Colonic mucosa (tissue), 4 donors: ENCODE results near the gene WWOX. TPM values are rescaled to one million over a fixed set of nuclear protein-coding genes. Genes with fewer than 3 reads are reported as not detected.

Source experiments
- DNase-seq: peaks from one replicate; pipeline ENCODE4 v3.0.0-alpha.2; 2020
- H3K27ac ChIP-seq: fragments of 200-600 bp; one replicate; pipeline ENCODE4 v1.8.0; 2021
- H3K27me3 ChIP-seq: fragments of 200-600 bp; one replicate; pipeline ENCODE4 v1.8.0; 2021
- H3K36me3 ChIP-seq: fragments of 200-600 bp; one replicate; pipeline ENCODE4 v1.8.0; 2021
- H3K4me1 ChIP-seq: fragments of 200-600 bp; one replicate; pipeline ENCODE4 v1.8.0; 2021; ENCODE audit warnings: mild to moderate bottlenecking
- H3K4me3 ChIP-seq: fragments of 200-600 bp; one replicate; pipeline ENCODE4 v1.8.0; 2021
- H3K9ac ChIP-seq, 2 donors: one replicate each; pipeline ENCODE4 v1.7.0; 2013; ENCODE audit warnings: control low read depth in 2 of 2, low read depth in 2 of 2, low read length in 2 of 2
- H3K9me3 ChIP-seq: fragments of 200-600 bp; one replicate; pipeline ENCODE4 v1.8.0; 2021
- intact Hi-C: fragments of 100-400 bp; cut with DNase I; formaldehyde crosslinking; loops from one replicate; pipeline ENCODE4 v1.14.1; 2022
- total RNA-seq, 2 donors: library from RNA; stranded (reverse); fragmentation: NEBNext Ultra II Directional in 1 of 2; extraction: Animal tissue kit (Norgen Biotek cat#: 25700) in 1 of 2; gene quantifications; one replicate each; pipeline ENCODE4 v1.2.1, GENCODE V29; 2021
- TF ChIP-seq, protein P1 (sequence below): fragments of 200-600 bp; IDR thresholded peaks from one replicate; pipeline ENCODE4 v1.8.0; 2022; ENCODE audit warnings: antibody characterized with exemption, mild to moderate bottlenecking
- donor health status: healthy.
- donor health status: DM: no; HTN: no; CAD: no.
- donor health status: DM: no; HTN: no; CAD: no.

Gene WWOX
- total RNA-seq, 2 donors from 2014 or later: 7.2 to 11.0 TPM

DNA sequence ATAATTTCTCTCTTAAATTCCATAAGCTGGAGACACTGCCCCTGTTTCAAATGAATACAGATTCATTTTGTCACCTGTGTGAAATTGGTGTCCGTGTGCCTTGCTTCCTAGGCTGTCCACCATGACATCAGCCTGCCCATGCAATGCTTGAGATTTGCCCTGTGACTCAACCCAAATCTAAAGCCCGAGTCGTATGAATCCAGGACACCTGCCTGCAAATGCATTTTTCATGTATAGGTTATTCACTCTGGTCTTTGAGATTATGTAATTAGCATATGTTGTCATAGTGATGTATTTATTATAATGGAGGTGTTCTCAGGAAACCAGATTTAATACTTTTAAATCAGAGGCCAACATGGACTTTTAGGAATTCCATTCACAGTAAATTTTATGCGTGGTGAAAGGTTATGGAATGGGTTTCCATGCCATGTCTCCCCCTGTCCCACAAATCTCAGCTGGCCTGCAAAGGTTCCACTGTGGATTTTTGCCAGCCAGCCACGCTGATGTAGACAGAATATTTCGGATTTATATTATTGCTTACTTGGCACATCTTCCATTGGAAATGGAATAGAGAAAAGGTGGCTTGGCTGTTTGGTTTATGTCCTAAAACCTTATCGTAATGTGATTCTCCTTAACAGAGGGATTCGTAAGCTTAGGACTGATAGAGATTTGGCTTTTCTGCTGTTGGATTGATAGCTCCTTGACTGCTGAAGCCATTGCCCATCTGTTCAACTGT is 551.1 kb downstream of the WWOX start:
- Histone ChIP-seq H3K27ac (no peak overlapping the region), H3K9me3 (no peaks in the 10 kb centered on the region), H3K4me1 (no peaks in the 10 kb centered on the region), H3K27me3 (no peaks in the 10 kb centered on the region), H3K36me3 (no peaks in the 10 kb centered on the region), H3K9ac (no peak overlapping the region), H3K4me3 (no peak overlapping the region)
- TF ChIP-seq, protein P1, sequence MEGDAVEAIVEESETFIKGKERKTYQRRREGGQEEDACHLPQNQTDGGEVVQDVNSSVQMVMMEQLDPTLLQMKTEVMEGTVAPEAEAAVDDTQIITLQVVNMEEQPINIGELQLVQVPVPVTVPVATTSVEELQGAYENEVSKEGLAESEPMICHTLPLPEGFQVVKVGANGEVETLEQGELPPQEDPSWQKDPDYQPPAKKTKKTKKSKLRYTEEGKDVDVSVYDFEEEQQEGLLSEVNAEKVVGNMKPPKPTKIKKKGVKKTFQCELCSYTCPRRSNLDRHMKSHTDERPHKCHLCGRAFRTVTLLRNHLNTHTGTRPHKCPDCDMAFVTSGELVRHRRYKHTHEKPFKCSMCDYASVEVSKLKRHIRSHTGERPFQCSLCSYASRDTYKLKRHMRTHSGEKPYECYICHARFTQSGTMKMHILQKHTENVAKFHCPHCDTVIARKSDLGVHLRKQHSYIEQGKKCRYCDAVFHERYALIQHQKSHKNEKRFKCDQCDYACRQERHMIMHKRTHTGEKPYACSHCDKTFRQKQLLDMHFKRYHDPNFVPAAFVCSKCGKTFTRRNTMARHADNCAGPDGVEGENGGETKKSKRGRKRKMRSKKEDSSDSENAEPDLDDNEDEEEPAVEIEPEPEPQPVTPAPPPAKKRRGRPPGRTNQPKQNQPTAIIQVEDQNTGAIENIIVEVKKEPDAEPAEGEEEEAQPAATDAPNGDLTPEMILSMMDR: no peak
- intact Hi-C loops: no loop called here
- no peak for DNase-seq

DNA sequence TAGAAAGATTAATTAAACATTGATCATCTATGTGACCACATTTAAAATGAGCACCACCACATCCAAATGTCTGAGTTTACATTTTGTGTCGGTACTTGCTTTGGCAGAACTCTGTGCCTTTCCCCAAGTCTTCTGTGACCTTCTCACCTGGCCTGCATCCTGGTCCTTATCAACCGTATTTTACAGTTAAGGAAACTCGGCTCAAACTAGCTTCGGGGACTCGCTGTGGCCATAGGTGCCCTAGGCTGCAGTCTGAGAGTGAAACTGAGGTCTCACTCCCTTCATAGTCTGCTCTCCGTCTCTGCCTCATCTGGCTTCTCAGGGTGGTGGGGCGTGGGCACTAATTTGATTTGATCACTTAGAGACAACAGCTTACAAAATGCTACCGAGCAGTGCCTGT is 555.5 kb downstream of the WWOX start:
- Histone ChIP-seq H3K9me3 (no peaks in the 10 kb centered on the region), H3K27me3 (no peaks in the 10 kb centered on the region), H3K9ac (no peak overlapping the region), H3K4me3 (no peak overlapping the region), H3K36me3 (no peaks in the 10 kb centered on the region), H3K4me1 (no peaks in the 10 kb centered on the region), H3K27ac (no peak overlapping the region)
- DNase-seq: no peak
- intact Hi-C loops: no loop called here
- TF ChIP-seq, protein P1: no peak

DNA sequence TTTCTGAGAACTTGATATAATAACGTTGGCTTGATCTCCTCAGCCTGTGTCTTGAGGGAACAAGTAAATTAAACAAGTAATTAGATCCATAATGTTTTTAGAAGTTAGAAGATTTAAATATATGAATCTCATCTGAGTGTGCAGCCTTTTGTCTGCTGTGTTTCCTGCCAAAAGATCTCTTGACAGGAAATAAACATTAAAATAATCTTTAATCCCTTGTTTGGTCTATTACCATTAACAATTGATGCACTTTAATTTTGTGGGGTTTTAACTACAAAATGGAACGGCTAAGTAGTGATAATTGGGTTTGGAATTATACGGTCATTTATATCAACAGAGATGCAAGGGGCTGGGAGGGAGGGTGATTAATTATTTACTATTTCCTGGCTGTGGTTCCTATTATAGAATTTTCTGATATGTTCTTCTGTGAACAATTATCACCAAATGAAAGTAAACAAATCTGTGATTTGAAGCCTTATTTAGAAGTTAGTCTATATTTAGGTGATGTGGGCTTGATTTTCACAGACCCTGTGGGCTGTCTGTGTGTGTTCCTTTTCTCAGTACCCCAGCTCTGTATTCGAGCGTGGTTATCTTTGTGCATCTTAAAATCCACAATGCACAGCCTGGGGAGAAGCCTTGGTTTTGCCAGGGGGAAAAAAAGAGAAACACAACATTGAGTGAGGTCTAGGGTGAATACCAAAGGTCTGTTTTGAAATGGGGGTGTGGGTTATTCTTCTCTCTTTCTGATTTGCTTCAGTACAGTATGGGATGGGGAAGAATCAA is 556.1 kb downstream of the WWOX start:
- TF ChIP-seq, protein P1: no peak
- no peaks in the 10 kb centered on the region for H3K27me3 ChIP-seq
- no peak overlapping the region for H3K27ac ChIP-seq
- DNase-seq: no peak
- no peaks in the 10 kb centered on the region for H3K4me1 ChIP-seq
- no peak overlapping the region for H3K9ac ChIP-seq
- no peaks in the 10 kb centered on the region for H3K36me3 ChIP-seq
- intact Hi-C loops: no loop called here
- no peaks in the 10 kb centered on the region for H3K9me3 ChIP-seq
- H3K4me3 ChIP-seq: no peak overlapping the region

DNA sequence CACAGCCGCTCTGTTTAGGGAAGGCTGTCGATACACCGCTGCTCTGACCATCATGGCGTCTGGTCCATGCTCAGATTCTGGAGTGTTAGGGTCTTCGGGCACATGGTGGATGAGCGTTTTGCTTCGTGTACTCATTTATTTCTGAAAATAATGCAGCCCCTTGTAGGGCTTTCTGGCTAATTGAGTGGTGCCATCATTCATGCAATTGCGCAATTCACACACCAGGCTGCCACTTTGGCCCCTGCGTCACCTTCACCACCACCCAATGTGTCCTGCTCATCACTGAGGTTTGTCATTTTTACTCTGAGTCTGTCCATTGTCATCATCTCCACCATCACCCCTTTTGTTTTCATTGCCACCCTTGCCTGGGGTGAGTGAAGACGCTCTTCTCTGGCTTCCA is 557.4 kb downstream of the WWOX start:
- no peak for DNase-seq
- Histone ChIP-seq H3K27me3 (no peaks in the 10 kb centered on the region), H3K9me3 (no peaks in the 10 kb centered on the region), H3K4me3 (no peak overlapping the region), H3K27ac (no peak overlapping the region), H3K4me1 (no peaks in the 10 kb centered on the region), H3K36me3 (no peaks in the 10 kb centered on the region), H3K9ac (no peak overlapping the region)
- TF ChIP-seq, protein P1: no peak
- intact Hi-C loops: no loop called here

DNA sequence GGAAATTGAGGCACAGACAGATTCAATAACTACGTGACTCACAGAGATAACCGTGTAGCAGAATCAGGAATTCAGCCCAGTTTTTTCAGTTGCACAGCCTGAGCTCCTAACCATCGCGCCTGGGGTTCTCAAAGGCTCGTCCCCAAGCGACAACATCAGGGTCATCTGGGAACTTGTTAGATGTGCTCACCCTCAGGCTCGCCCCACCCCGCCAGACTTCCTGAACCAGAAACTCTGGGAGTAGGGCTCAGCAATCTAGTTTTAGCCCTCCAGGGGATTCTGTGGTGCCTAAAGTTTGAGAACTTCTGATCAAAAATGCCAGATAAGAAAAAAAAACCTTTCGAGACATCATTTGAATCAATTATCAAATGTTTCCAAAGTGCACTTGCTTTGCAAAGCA is 559.8 kb downstream of the WWOX start:
- H3K9me3 ChIP-seq: no peaks in the 10 kb centered on the region
- TF ChIP-seq, protein P1: no peak
- H3K4me1 ChIP-seq: no peaks in the 10 kb centered on the region
- no peak overlapping the region for H3K4me3 ChIP-seq
- H3K9ac ChIP-seq: no peak overlapping the region
- DNase-seq: no peak
- intact Hi-C loops: no loop called here
- no peaks in the 10 kb centered on the region for H3K36me3 ChIP-seq
- H3K27ac ChIP-seq: no peak overlapping the region
- no peaks in the 10 kb centered on the region for H3K27me3 ChIP-seq
